ENCODE measurements around the gene IL4R.

GRCh38 chr16:27286451-27286850 is 27.3 kb upstream of the IL4R start:
- TF ChIP-seq CTCF (conservative IDR thresholded peaks at IDR 0.05), result no peak
- no peak for TF ChIP-seq ZFX (IDR thresholded peaks at IDR 0.05)

Measured in C4-2B (cell line).